WERI-Rb-1 (cell line): ENCODE measurements around the gene ATP8A2.

Experiments
- DNase-seq: peaks from one replicate; pipeline ENCODE4 v3.0.0-alpha.2; 2020
- H3K27ac ChIP-seq: fragments of 250-450 bp; sonication (Bioruptor Pico); 2 replicates; pipeline ENCODE4 v1.5.1; 2020; ENCODE audit warnings: mild to moderate bottlenecking, moderate library complexity
- H3K27me3 ChIP-seq: fragments of 250-450 bp; sonication (Bioruptor Pico); 2 replicates; pipeline ENCODE4 v1.5.1; 2021; ENCODE audit warnings: mild to moderate bottlenecking, low read depth, moderate library complexity; ENCODE audit not compliant: insufficient read depth, severe bottlenecking
- H3K36me3 ChIP-seq: fragments of 250-450 bp; sonication (Bioruptor Pico); 2 replicates; pipeline ENCODE4 v1.5.1; 2020; ENCODE audit warnings: mild to moderate bottlenecking, moderate library complexity
- H3K4me3 ChIP-seq: 2 replicates; pipeline ENCODE4 v1.5.1; 2011; ENCODE audit warnings: low read depth, mild to moderate bottlenecking, control low read depth, low read length
- H3K9me3 ChIP-seq: fragments of 250-450 bp; sonication (Bioruptor Pico); 2 replicates; pipeline ENCODE4 v1.5.1; 2021; ENCODE audit warnings: mild to moderate bottlenecking, moderate library complexity; ENCODE audit not compliant: severe bottlenecking
- CTCF ChIP-seq: IDR thresholded peaks from 2 replicates; pipeline ENCODE4 v1.5.1; 2011; ENCODE audit warnings: low read depth, mild to moderate bottlenecking, control low read depth, inconsistent platforms, low read length

Gene ATP8A2

GRCh38 chr13:25922376-25922775, 550.6 kb downstream of the ATP8A2 start:
- H3K9me3 ChIP-seq, result peaks cover 6% of the 10 kb centered on the region
- no peak for DNase-seq

DNA sequence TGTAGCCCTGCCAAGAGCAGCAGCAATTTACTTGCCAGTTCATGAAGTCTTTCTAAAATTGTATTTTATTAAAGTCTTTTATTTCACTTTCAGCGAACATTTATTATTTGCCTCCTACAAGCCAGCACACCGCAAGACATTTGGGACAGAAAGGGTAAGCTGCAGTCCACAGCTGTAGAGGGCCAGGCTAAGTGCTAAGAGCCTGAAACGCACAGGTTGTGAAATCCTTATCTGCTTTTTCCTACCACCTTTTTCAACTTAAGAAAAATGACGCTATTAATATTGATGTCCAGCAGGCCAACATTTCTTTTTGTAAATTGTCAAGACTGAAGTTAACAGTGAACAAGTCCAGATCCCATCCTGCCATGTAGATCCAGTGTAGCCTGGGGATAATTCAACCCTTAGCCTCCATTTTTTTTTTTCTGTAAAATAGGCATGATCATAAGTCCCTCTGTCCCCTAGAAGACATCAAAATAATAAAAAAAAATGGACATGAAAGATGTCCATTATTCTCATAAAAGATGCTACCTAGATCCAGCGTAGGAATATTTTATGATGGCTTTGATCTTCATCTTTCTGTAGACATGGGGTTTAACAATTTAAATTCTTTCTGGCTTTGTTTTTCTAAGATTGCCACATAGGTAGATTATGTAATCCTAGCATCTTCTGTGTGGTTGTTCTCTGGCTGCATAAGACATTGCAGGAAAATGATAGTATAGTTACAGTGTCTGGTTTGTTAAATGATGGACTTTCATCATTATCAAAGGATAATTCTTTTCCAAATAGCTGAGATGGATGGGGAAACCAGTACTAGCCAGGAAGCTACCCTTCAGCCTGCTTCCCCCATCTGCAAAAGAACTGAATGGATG, 551.7 kb downstream of the ATP8A2 start:
- no peaks in the 10 kb centered on the region for H3K27me3 ChIP-seq
- no peak overlapping the region for H3K27ac ChIP-seq
- TF ChIP-seq CTCF, result no peak
- H3K4me3 ChIP-seq, result no peak overlapping the region
- H3K36me3 ChIP-seq, result no peaks in the 10 kb centered on the region
- DNase-seq, result no peak
- peaks cover 6% of the 10 kb centered on the region for H3K9me3 ChIP-seq

More at GRCh38 chr13:25922376-25922775, 550.6 kb downstream of the ATP8A2 start:
- no peak for TF ChIP-seq CTCF
- no peak overlapping the region for H3K4me3 ChIP-seq
- H3K27me3 ChIP-seq, result no peaks in the 10 kb centered on the region
- no peak overlapping the region for H3K27ac ChIP-seq
- H3K36me3 ChIP-seq, result no peaks in the 10 kb centered on the region

GRCh38 chr13:25927363-25927762, 555.6 kb downstream of the ATP8A2 start:
- TF ChIP-seq CTCF, result no peak
- H3K4me3 ChIP-seq, result no peak overlapping the region
- DNase-seq, result no peak
- H3K27ac ChIP-seq, result peak overlapping the region; percentile 4
- H3K27me3 ChIP-seq, result no peaks in the 10 kb centered on the region
- no peaks in the 10 kb centered on the region for H3K36me3 ChIP-seq
- H3K9me3 ChIP-seq, result peaks cover 6% of the 10 kb centered on the region

DNA sequence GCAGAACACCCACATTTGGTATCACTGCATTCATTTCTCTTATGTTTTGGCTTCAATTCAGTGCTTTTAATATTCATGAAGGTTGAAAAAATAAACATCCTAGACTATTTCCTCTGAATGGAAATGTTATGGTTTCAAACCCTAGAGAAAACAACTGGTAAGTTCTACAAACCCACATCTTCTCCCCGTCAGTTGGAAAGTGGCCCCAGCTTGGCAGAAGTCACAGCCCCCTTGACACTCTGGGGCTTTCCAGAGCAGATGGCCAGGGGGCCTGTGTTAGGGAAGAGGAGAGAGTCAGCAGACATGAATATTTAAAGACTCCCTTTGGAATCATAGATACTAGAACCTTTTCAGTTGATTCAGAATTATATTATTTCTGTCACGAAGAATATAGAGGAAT, 556.2 kb downstream of the ATP8A2 start:
- H3K4me3 ChIP-seq, result no peak overlapping the region
- no peaks in the 10 kb centered on the region for H3K36me3 ChIP-seq
- no peaks in the 10 kb centered on the region for H3K27me3 ChIP-seq
- DNase-seq, result peak; percentile 59
- TF ChIP-seq CTCF, result no peak
- H3K9me3 ChIP-seq, result peaks cover 6% of the 10 kb centered on the region
- H3K27ac ChIP-seq, result peak overlapping the region; percentile 4

DNA sequence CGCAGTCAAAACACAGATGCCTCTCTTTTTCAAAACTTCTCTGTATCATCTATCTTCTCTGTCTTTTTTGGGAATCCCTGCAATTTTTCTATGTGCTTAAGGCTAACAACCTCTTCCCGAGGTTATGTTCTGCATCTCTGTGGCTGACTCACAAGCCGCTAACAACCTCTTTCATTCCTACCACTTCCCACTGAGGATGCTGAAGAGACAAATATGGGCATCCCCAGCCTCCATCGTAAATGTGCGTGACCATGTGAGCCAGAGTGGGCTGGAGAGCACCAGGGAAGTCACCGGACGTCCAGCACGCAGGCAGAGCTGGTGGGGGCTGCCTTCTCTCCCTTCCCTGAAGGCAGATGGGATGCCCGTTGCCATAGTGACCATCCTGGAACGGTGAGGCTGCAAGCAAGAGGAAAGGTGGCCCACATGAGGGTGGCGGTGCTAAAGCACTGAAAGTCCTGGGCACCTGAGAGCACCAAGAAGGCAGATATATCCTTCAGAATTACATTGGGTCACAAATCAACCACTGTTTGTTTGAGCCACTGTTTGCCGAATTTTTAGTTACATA, 557.2 kb downstream of the ATP8A2 start:
- peaks cover 6% of the 10 kb centered on the region for H3K9me3 ChIP-seq

More for the DNA sequence above, 557.2 kb downstream of the ATP8A2 start:
- TF ChIP-seq CTCF, result no peak
- H3K4me3 ChIP-seq, result no peak overlapping the region
- no peak for DNase-seq
- no peak overlapping the region for H3K27ac ChIP-seq
- no peaks in the 10 kb centered on the region for H3K27me3 ChIP-seq
- no peaks in the 10 kb centered on the region for H3K36me3 ChIP-seq
